Stimulated activated CD4-positive, alpha-beta T cell treated with anti-CD3 and anti-CD28 coated beads, Interleukin-4, amount 100 ng/mL, for 4 hours (primary cell): ENCODE measurements around the gene TEX101.

Experiments used
- DNase-seq, 2 experiments: peaks; one replicate each; pipeline ENCODE4 v3.0.0-alpha.2; 2020

Gene TEX101

GRCh38 chr19:43452582-43452981 is 37.9 kb downstream of the TEX101 start:
- no peak for DNase-seq

DNA sequence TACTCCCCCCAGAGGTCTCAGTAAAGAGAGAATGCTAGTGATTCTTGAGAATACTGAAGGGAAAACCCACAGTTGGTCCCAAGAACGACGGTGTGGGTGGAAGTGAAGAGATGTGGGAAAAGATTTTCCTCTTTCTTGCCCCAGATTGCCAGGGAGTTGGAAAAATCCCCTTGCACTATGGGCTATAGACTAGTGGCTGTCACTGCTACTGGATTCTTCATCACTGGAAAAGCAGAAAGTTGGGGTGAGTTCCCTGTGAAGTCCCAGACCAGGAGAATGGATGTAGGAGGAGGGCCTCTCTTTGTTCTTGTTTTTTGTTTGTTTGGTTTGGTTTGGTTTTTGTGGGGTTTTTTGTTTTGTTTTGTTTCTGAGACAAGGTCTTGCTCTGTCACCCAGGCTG is 39.3 kb downstream of the TEX101 start:
- no peak for DNase-seq

- no peak for DNase-seq
These were observed 40.8 kb downstream of the TEX101 start for GRCh38 chr19:43455321-43456113.

DNA sequence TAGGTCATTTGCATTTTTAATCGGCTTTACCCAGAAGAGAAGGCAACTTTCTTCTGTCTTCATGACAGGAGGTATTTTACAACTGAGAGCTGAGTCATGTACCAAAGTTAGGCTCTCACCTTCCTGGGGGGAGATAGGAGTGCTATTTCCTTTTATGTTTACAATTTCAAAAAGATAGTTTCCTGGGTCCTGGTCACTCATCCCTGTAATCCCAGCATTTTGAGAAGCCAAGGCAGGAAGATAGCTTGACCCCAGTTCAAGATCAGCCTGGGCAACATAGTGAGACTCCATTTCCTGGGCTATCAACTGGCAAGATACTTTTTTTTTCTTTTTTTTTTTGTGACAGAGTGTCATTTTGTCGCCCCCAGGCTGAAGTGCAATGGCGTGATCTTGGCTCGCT is 43.1 kb downstream of the TEX101 start:
- DNase-seq = no peak

DNA sequence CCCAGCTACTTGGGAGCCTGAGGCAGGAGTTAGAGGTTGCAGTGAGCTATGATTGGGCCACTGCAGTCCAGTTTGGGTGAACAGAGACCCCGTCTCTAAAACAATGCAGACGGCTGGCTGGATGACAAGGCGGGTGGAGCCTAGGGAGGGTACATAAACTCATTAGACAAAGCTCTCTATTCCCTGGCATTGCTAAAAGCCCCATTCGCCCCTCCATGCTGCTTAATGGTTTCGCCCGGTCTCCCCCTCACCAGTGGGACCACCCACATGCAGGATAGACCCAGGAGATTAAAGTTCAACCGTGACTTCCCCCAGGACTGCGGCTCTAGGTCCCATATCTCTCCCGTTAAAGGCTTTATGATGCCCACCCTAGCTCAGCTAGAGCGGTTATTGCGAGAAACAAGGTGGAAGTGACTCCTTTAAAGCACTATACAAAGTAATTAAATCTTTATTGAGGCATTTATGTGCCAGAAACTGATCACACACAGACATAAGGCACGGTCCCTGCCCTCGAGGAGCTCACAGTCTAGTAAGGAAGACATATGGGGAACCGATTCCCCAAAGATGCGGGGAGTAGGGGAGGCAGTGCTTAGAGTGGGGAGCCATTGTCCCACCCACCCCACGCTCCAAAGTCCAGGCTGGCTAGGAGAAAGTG is 45.8 kb downstream of the TEX101 start:
- no peak for DNase-seq

DNA sequence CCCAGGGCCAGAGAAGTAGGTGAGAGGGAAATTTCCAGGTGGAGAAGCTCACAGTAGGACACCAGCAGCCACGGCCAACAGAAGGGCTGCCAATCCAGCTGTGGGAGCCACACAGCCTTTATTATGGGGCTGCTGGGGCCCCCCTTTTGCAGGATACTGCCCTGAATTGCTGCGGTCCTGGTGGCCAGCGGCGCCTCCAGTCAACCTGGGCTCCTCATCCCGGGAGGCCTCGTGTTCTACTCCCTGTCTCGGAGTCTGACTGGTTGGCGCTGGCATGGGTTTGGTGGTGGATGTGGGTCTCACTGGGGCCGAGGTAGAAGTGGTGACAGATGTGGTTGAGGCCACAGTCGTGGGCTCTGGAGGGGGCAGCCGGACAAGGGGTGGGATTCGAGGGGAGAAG is 46.6 kb downstream of the TEX101 start:
- no peak for DNase-seq

DNA sequence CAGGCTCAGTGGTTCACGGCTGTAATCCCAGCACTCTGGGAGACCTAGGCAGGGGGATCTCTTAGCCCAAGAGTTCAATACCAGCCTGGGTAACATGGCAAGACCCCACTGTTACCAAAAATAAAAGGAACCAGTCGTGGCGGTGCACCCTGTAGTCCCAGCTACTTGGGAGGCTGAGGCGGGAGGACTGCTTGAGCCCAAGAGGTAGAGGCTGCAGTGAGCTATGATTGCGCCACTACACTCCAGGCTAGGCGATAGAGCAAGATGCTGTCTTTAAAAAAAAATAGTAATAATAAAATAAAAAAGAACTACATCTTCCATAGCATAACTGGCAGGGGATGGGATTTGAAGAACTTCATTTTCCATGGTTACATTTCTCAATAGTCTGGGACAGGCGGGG is 47.7 kb downstream of the TEX101 start:
- no peak for DNase-seq

- DNase-seq = no peak
These were observed 48.2 kb downstream of the TEX101 start for GRCh38 chr19:43462785-43463380.

GRCh38 chr19:43463381-43464133 is 48.9 kb downstream of the TEX101 start:
- DNase-seq = peak; percentile 99 to 100

DNA sequence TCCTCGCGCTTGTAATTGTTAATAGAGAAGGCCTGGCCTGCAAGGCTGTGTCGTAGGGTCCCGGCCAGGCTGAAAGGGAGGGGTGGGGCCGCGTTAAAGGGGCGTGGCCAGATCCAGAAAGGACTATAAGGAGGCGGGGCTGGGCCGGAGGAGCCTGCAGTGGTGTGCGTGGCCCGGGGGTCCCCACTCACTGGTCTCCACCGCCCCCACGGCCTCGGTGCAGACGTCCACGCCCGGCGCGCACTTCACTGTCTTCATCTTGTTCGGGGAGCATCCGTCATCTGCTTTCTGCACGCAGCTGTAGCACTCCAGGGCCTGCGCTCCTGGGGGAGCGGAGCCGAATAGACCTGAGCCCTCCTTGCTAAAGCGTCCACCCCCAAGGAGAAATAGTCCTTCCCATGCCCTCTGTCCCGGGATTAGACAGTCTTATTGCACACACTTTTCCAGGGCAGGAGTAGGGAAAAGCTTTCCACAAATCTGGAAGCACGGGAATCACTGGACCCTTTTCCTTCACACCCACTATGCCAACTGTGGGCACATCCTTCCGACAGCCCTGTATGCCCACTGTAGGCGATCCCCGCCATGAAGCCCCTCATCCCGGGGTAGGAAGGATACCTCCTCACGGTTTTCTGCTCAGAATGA is 49.6 kb downstream of the TEX101 start:
- peak in 1 of 2 experiments; percentile 70 for DNase-seq

- DNase-seq = peak in 1 of 2 experiments; percentile 19
These were observed 50.9 kb downstream of the TEX101 start, which contains the start of gene LYPD3 for GRCh38 chr19:43465468-43466120. LYPD3 (minus strand) TSS chr19:43465608; CDS start chr19:43465571, 37 bp downstream.

- DNase-seq = no peak
These were observed 52.1 kb downstream of the TEX101 start for GRCh38 chr19:43466793-43467192.

DNA sequence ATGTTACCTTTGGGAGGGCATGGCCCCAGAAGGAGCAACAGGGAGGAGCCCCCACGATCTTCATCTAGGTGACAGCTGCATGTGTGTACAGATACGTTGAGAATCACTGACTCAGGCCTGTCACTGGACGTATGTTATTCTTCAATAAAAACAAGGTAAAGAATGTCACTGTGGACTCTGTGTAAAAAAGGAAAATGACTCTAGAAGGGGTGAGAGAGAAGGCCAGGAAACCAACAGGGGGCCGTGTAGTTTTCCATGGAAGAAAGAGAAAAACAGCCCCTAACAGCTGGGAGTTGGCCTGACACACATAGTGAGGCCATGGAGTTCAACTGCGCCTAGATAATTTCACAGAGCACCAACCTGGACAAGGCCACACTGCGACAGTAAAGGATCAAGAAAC is 52.6 kb downstream of the TEX101 start:
- DNase-seq = no peak

- DNase-seq = no peak
These were observed 53.0 kb downstream of the TEX101 start for GRCh38 chr19:43467730-43468129.
